IMR-90 (cell line): ENCODE data around the gene HMBS. TPM values are rescaled to one million over a fixed set of nuclear protein-coding genes. Genes with fewer than 3 reads are reported as not detected.

Source experiments
- ATAC-seq: fragments of 200-7000 bp; cut with Tn5 transposase; 2 replicates; pipeline ENCODE4 v1.9.1; 2020; ENCODE audit warnings: low read depth, mild to moderate bottlenecking, moderate library complexity
- BruUV-seq: library from RNA; stranded (reverse); fragments of 400-500 nt; replicated peaks from 2 replicates; lab custom pipeline; 2021; lab: Mats Ljungman, UMichigan
- CTCF ChIA-PET: fragments of 300-600 bp; formaldehyde crosslinking; extraction: SDS; loops from one replicate; lab custom pipeline; 2021; ENCODE audit warnings: antibody characterized with exemption; lab: Yijun Ruan, JAX
- POLR2A ChIA-PET: fragments of 300-600 bp; sonication (Branson Sonifier 250); formaldehyde crosslinking; loops from one replicate; lab custom pipeline; 2022; ENCODE audit warnings: antibody characterized with exemption; ENCODE audit not compliant: unreplicated experiment; lab: Charles Lee
- DNase-seq: peaks from one replicate; pipeline ENCODE4 v3.0.0; 2013
- H2AFZ ChIP-seq: replicated peaks from 2 replicates; pipeline ENCODE3; 2013; ENCODE audit warnings: low read length, mild to moderate bottlenecking; ENCODE audit not compliant: poor library complexity
- H2AK5ac ChIP-seq: 2 replicates; pipeline ENCODE4 v1.6.1; 2013; ENCODE audit warnings: low read depth, low read length, inconsistent platforms
- H2AK9ac ChIP-seq: replicated peaks from 2 replicates; pipeline ENCODE3; 2013; ENCODE audit warnings: mild to moderate bottlenecking, low read depth, low read length, moderate library complexity; ENCODE audit not compliant: poor library complexity
- H2BK120ac ChIP-seq: 2 replicates; pipeline ENCODE4 v1.6.1; 2013; ENCODE audit warnings: low read depth, low read length, inconsistent platforms
- H2BK15ac ChIP-seq: 3 replicates; pipeline ENCODE4 v1.6.1; 2013; ENCODE audit warnings: low read depth, low read length, inconsistent platforms
- H2BK20ac ChIP-seq: 2 replicates; pipeline ENCODE4 v1.6.1; 2013; ENCODE audit warnings: low read depth, mild to moderate bottlenecking, inconsistent platforms, low read length, moderate library complexity
- H2BK5ac ChIP-seq: 2 replicates; pipeline ENCODE4 v1.6.1; 2013; ENCODE audit warnings: mild to moderate bottlenecking, low read depth, low read length, inconsistent platforms; ENCODE audit not compliant: poor library complexity, severe bottlenecking
- H3K14ac ChIP-seq: replicated peaks from 2 replicates; pipeline ENCODE4 v1.6.1; 2013; ENCODE audit warnings: low read depth, low read length, inconsistent platforms
- H3K18ac ChIP-seq: 2 replicates; pipeline ENCODE4 v1.6.1; 2013; ENCODE audit warnings: low read depth, low read length, control low read depth
- H3K23ac ChIP-seq: 2 replicates; pipeline ENCODE4 v1.6.1; 2013; ENCODE audit warnings: low read depth, low read length, inconsistent platforms
- H3K27ac ChIP-seq: 2 replicates; pipeline ENCODE4 v1.5.1; 2013; ENCODE audit warnings: mild to moderate bottlenecking, control low read depth, low read length; ENCODE audit not compliant: insufficient read depth
- H3K27me3 ChIP-seq: 2 replicates; pipeline ENCODE4 v1.6.1; 2013; ENCODE audit warnings: low read length; ENCODE audit not compliant: control insufficient read depth, insufficient read depth
- H3K36me3 ChIP-seq: 2 replicates; pipeline ENCODE4 v1.6.1; 2013; ENCODE audit warnings: low read length, mixed read lengths; ENCODE audit not compliant: control insufficient read depth, insufficient read depth
- H3K4ac ChIP-seq: 2 replicates; pipeline ENCODE4 v1.6.1; 2013; ENCODE audit warnings: low read depth, low read length, inconsistent platforms
- H3K4me1 ChIP-seq: 2 replicates; pipeline ENCODE4 v1.6.1; 2013; ENCODE audit warnings: low read length, mixed read lengths; ENCODE audit not compliant: control insufficient read depth, insufficient read depth
- H3K4me2 ChIP-seq: 2 replicates; pipeline ENCODE4 v1.6.1; 2013; ENCODE audit warnings: low read depth, mild to moderate bottlenecking, control low read depth, low read length, moderate library complexity
- H3K4me3 ChIP-seq: 2 replicates; pipeline ENCODE4 v1.5.1; 2013; ENCODE audit warnings: low read depth, mild to moderate bottlenecking, control low read depth, low read length, moderate library complexity; ENCODE audit not compliant: insufficient read depth
- H3K56ac ChIP-seq: 2 replicates; pipeline ENCODE4 v1.6.1; 2013; ENCODE audit warnings: low read length, inconsistent platforms; ENCODE audit not compliant: insufficient read depth; ENCODE audit errors: extremely low read depth
- H3K79me1 ChIP-seq, 2 experiments: 2 replicates each; pipeline ENCODE4 v1.6.1; 2013; ENCODE audit warnings: low read length in 2 of 2, inconsistent platforms in 1 of 2, low read depth in 1 of 2
- H3K9ac ChIP-seq: 2 replicates; pipeline ENCODE4 v1.6.1; 2013; ENCODE audit warnings: low read depth, low read length, control low read depth
- H3K9me1 ChIP-seq: 2 replicates; pipeline ENCODE4 v1.6.1; 2013; ENCODE audit warnings: low read length, inconsistent platforms; ENCODE audit not compliant: insufficient read depth
- H3K9me3 ChIP-seq: 2 replicates; pipeline ENCODE4 v1.6.1; 2013; ENCODE audit warnings: low read length; ENCODE audit not compliant: control insufficient read depth, insufficient read depth
- H4K20me1 ChIP-seq: 2 replicates; pipeline ENCODE4 v1.6.1; 2013; ENCODE audit warnings: low read length, inconsistent platforms; ENCODE audit not compliant: insufficient read depth
- H4K5ac ChIP-seq: 2 replicates; pipeline ENCODE4 v1.6.1; 2013; ENCODE audit warnings: mild to moderate bottlenecking, low read depth, low read length, control low read depth
- H4K8ac ChIP-seq, 2 experiments: 2 replicates each; pipeline ENCODE4 v1.6.1; 2013; ENCODE audit warnings: low read depth in 2 of 2, low read length in 2 of 2, control low read depth in 1 of 2, inconsistent platforms in 1 of 2
- H4K91ac ChIP-seq: 2 replicates; pipeline ENCODE4 v1.6.1; 2013; ENCODE audit warnings: low read depth, low read length, inconsistent platforms; ENCODE audit not compliant: insufficient read depth
- CTCF ChIP-seq: conservative IDR thresholded peaks from 2 replicates; pipeline ENCODE4 v1.5.1; 2012; ENCODE audit warnings: mild to moderate bottlenecking, low read depth, low read length, improper control_type of control experiment
- WGBS, 2 experiments: methylation state at CpG; one replicate each; pipeline versions ENCODE4 v1.1.5 to v1.1.7; 2013; ENCODE audit warnings: missing lambda C conversion rate in 2 of 2; ENCODE audit not compliant: insufficient read length in 1 of 2; ENCODE audit errors: extremely low coverage in 2 of 2; 5-methylcytosine and 5-hydroxymethylcytosine counted together
- dilution Hi-C: fragments of 300-500 bp; cut with HindIII; formaldehyde crosslinking; loops from one replicate; pipeline ENCODE4 v1.14.3; 2018; ENCODE audit warnings: low sequenced_read_pairs; ENCODE audit not compliant: unreplicated experiment
- in situ Hi-C: fragments of 300-500 bp; cut with MboI; formaldehyde crosslinking; loops from 3 replicates; pipeline ENCODE4 v1.14.3; 2019; ENCODE audit warnings: low sequenced_read_pairs, inconsistent platforms, mixed read lengths
- intact Hi-C: fragments of 100-400 bp; cut with micrococcal nuclease; formaldehyde crosslinking; loops from 2 replicates; pipeline ENCODE4 v1.10.0; 2022
- polyA plus RNA-seq, 3 experiments: library from polyadenylated mRNA; depleted of rRNA; stranded (reverse); fragments of >200 nt; gene quantifications; 2 replicates each; pipeline ENCODE4 v1.2.3, GENCODE V29; 2012; ENCODE audit warnings: low replicate concordance in 1 of 3
- total RNA-seq: library from RNA; depleted of rRNA; stranded (reverse); fragments of >200 nt; gene quantifications from 2 replicates; pipeline ENCODE4 v1.2.3, GENCODE V29; 2012

HMBS gene
- total and polyA plus RNA-seq, 2 of the 4 experiments (the other 2 are of a cell fraction) = 17.9 to 59.5 TPM

GRCh38 chr11:119046489-119046888 lies 38.2 kb upstream of the HMBS start:
- 100% methylated on average over 1 of the region's 6 CpGs; no CpG with 5 or more reads in 1 of the 2 experiments for WGBS, 2 experiments
- H2BK5ac ChIP-seq = no peak overlapping the region
- CTCF ChIA-PET = no interaction called here

More at GRCh38 chr11:119046489-119046888, 38.2 kb upstream of the HMBS start:
- Histone ChIP-seq H3K9ac (no peak overlapping the region), H3K4me1 (no peaks in the 10 kb centered on the region), H2AK5ac (no peak overlapping the region), H3K9me1 (no peaks in the 10 kb centered on the region), H4K8ac (no peak overlapping the region), H4K91ac (no peak overlapping the region), H2BK120ac (no peak overlapping the region), H3K36me3 (peaks cover 55% of the 10 kb centered on the region), H3K18ac (no peak overlapping the region), H2AK9ac (no peak overlapping the region), H3K14ac (no peak overlapping the region), H3K27ac (no peak overlapping the region), H3K56ac (no peak overlapping the region), H4K20me1 (no peaks in the 10 kb centered on the region; the same call in 1 of the 2 replicates), H3K4me3 (no peak overlapping the region), H2BK20ac (no peak overlapping the region), H3K9me3 (no peaks in the 10 kb centered on the region), H3K23ac (no peak overlapping the region), H2BK15ac (no peak overlapping the region), H3K79me1 (no peaks in the 10 kb centered on the region), H3K27me3 (no peaks in the 10 kb centered on the region), H2AFZ (no peak overlapping the region), H3K4me2 (no peak overlapping the region), H3K4ac (no peak overlapping the region), H4K5ac (no peak overlapping the region)
- intact Hi-C loops = no loop called here
- DNase-seq = no peak
- ATAC-seq = no peak
- BruUV-seq = no TSS peak
- no peak for TF ChIP-seq CTCF
- in situ Hi-C loops = no loop called here
- dilution Hi-C loops = no loop called here
- POLR2A ChIA-PET = no interaction called here
